ENCODE results near the gene GBP3.
A peak's percentile ranks its signal among the peaks of the same experiment; 100 is the strongest.

GBP3 gene, protein sequence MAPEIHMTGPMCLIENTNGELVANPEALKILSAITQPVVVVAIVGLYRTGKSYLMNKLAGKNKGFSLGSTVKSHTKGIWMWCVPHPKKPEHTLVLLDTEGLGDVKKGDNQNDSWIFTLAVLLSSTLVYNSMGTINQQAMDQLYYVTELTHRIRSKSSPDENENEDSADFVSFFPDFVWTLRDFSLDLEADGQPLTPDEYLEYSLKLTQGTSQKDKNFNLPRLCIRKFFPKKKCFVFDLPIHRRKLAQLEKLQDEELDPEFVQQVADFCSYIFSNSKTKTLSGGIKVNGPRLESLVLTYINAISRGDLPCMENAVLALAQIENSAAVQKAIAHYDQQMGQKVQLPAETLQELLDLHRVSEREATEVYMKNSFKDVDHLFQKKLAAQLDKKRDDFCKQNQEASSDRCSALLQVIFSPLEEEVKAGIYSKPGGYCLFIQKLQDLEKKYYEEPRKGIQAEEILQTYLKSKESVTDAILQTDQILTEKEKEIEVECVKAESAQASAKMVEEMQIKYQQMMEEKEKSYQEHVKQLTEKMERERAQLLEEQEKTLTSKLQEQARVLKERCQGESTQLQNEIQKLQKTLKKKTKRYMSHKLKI

DNA sequence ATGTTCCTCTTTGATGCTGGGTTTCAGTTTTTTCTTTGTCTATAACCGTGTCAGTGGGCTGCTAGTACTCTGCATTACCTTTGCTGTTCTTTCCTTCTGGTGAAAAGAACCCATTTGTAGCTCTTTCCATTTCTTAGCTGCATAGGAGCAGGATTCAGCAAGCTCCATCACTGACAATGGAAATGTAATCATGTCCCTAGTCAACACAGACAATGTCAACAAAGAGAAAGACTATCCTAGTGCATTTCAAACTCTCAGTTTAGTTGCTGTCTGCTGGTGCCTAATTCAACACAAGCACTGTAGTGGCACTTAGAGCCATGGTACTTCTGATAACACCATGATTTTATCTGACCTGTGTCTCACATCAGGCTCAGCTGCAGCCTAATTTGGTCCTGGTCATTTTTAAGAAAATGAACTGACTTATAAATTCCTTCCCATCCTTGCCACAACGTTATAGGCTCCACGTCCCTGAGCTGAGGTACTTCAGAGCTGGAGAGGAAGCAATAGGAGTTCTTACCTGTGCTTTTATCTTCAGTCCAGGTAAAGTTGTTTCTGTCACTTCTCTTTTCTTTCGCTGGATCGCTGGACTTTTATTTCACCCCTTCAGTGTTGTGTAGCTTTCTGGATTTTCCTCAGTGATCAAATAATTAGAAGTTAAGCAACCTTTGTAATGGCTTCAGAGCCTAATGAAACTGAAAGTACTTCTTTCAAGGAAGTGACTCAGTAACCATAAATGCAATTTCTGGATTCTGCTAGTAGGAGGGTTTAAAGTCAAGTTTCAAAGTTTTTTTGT is at the start of gene GBP3:
TSS of gene GBP3 (minus strand) at position 700 of the 793 bp plus-strand sequence. CDS start 2,145 bp downstream, outside the sequence.
- peak within 1 kb of the TSS; percentile 68 for H3K4me3 ChIP-seq (ENCODE audit: low read depth, low read length)
- TF ChIP-seq, protein P1, sequence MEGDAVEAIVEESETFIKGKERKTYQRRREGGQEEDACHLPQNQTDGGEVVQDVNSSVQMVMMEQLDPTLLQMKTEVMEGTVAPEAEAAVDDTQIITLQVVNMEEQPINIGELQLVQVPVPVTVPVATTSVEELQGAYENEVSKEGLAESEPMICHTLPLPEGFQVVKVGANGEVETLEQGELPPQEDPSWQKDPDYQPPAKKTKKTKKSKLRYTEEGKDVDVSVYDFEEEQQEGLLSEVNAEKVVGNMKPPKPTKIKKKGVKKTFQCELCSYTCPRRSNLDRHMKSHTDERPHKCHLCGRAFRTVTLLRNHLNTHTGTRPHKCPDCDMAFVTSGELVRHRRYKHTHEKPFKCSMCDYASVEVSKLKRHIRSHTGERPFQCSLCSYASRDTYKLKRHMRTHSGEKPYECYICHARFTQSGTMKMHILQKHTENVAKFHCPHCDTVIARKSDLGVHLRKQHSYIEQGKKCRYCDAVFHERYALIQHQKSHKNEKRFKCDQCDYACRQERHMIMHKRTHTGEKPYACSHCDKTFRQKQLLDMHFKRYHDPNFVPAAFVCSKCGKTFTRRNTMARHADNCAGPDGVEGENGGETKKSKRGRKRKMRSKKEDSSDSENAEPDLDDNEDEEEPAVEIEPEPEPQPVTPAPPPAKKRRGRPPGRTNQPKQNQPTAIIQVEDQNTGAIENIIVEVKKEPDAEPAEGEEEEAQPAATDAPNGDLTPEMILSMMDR (conservative IDR thresholded peaks at IDR 0.05; ENCODE audit: low read depth, low read length) = no peak
- DNase-seq (ENCODE audit: low read depth) = peak; percentile 84

DNA sequence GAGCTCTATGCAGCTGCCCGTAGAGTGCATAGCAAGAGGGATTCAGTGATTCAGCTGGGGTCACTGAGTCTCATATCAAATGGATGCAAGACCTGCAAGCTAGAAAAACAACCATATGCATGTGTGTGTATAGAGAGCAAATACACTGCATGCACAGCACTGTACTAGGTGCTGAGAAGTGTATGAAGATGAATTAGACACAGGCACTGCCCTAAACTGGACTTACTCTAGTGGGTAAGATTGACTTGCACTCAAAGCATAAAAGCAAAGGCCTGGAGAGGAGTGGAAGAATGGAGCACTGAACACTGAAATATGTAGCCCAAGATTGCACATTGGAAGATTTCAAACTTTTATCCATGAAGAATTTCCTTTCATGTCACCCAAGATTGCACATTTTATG is 47.8 kb upstream of the GBP3 start:
- TF ChIP-seq, protein P1 (conservative IDR thresholded peaks at IDR 0.05; ENCODE audit: low read depth, low read length) = no peak
- no peak overlapping the region for H3K4me3 ChIP-seq (ENCODE audit: low read depth, low read length)
- peak; percentile 12 for DNase-seq (ENCODE audit: low read depth)

DNA sequence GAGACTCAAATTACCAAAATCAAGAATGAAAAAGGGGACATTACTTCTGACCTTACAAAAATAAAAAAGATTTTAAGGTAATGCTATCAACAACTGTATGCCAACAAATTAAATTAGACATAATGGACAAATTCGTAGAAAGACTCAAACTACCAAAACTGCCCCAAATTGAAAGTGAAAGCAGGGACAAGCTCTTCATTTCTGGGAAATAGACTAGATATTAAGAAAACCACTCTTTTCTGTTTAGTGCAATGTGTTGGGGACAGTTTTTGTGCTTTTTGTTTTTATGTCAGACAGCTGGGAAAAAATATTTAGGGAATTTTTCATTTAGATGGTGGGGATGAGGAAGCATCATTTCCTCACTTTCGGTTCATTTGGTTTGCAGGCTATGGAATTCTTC is 47.3 kb upstream of the GBP3 start:
- TF ChIP-seq, protein P1 (conservative IDR thresholded peaks at IDR 0.05; ENCODE audit: low read depth, low read length) = no peak
- peak overlapping the region; percentile 8 for H3K4me3 ChIP-seq (ENCODE audit: low read depth, low read length)
- peak; percentile 23 for DNase-seq (ENCODE audit: low read depth)

DNA sequence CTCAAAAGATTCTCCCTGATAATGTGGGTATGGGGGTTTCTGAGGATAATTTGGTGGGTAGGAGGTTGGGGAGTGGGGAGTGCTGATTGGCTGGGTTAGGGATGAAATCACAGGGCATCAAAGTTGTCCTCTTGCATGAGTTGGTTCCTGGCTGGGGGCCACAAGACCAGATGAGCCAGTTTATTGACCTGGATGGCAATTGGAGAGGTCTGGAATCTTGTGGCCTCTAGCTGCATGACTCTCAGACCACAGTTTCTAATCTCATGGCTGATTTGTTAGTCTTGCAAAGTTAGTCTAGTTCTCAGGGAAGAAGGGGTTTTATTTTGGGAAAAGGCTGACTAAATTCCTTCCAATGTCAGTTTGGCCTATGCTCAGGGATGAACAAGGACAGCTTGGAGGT is 45.6 kb upstream of the GBP3 start:
- H3K4me3 ChIP-seq (ENCODE audit: low read depth, low read length) = no peak overlapping the region
- DNase-seq (ENCODE audit: low read depth) = peak; percentile 40
- TF ChIP-seq, protein P1 (conservative IDR thresholded peaks at IDR 0.05; ENCODE audit: low read depth, low read length) = no peak

DNA sequence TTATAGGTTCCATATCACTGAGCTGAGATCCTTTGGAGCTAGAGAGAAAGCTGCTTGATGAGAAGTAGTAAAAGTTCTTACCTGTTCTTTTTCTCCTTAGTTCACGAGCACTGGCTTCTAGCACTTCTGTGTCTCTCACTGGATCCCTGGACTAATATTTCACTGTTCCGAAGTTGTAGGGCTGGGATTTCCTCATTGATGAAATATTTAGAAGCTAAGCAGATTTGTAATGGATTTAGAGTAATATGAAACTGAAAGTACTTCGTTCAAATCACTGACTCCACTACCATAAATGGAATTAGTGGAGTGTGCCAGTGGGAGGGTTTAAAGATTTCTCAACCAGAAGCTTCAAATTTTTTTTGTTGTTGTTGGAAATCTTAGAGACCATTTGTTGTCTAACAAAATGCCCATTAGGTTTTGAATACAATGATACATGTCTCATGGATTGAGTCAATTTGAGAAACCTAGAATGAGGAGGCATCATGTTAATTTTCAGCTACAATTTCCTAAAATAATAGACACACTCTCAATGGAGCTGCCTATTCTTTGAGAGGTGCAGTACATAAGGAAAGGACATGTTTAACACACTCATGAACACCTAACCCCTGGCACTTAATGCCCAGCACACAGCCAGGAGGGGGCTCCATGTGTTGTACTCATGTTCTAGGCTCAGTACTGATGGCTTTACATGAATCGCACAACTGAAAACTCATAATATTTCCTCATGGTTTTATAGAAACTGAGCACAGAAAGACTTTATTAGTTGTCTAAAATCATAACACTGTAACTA is 42.6 kb upstream of the GBP3 start, which contains the start of gene GBP1:
TSS of gene GBP1 (minus strand) at position 130 of the 790 bp plus-strand sequence. CDS start 1,974 bp downstream, outside the sequence.
- peak within 1 kb of the TSS; percentile 58 for H3K4me3 ChIP-seq (ENCODE audit: low read depth, low read length)
- TF ChIP-seq, protein P1 (conservative IDR thresholded peaks at IDR 0.05; ENCODE audit: low read depth, low read length) = no peak
- peak; percentile 95 for DNase-seq (ENCODE audit: low read depth)

DNA sequence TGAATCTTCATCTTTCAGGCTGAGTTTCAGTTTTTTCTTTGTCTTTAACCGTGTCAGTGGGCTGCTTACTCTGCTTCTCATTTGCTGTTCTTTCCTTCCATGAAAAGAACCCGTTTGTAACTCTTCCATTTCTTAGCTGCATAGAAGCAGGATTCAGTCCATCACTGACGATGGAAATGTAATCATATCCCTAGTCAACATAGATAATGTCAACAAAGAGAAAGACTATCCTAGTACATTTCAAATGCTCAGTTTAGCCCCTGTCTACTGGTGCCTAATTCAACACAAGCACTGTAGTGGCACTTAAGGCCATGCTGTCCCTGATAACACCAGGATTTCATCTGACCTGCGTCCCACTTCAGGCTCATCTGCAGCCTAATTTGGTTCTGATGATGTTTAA is 42.0 kb upstream of the GBP3 start:
- peak; percentile 29 for DNase-seq (ENCODE audit: low read depth)
- TF ChIP-seq, protein P1 (conservative IDR thresholded peaks at IDR 0.05; ENCODE audit: low read depth, low read length) = no peak
- H3K4me3 ChIP-seq (ENCODE audit: low read depth, low read length) = peak overlapping the region; percentile 58

Data from choroid plexus epithelial cell (primary cell).